HFF-Myc (cell line): ENCODE measurements around the gene FIZ1.
A peak's percentile ranks its signal among the peaks of the same experiment; 100 is the strongest.

ENCODE experiments used
- DNase-seq: peaks from one replicate; pipeline ENCODE4 v3.0.0-alpha.2; 2011; ENCODE audit warnings: low read depth; ENCODE audit errors: extremely low read depth
- H3K4me3 ChIP-seq: replicated peaks from 2 replicates; pipeline ENCODE4 v1.5.1; 2011; ENCODE audit warnings: low read depth, mild to moderate bottlenecking, control low read depth, low read length
- TF ChIP-seq, protein P1 (sequence below): IDR thresholded peaks from 2 replicates; pipeline ENCODE4 v1.5.1; 2012; ENCODE audit warnings: mild to moderate bottlenecking, low read depth, low read length, control low read depth; ENCODE audit errors: missing control alignments

Gene FIZ1

DNA sequence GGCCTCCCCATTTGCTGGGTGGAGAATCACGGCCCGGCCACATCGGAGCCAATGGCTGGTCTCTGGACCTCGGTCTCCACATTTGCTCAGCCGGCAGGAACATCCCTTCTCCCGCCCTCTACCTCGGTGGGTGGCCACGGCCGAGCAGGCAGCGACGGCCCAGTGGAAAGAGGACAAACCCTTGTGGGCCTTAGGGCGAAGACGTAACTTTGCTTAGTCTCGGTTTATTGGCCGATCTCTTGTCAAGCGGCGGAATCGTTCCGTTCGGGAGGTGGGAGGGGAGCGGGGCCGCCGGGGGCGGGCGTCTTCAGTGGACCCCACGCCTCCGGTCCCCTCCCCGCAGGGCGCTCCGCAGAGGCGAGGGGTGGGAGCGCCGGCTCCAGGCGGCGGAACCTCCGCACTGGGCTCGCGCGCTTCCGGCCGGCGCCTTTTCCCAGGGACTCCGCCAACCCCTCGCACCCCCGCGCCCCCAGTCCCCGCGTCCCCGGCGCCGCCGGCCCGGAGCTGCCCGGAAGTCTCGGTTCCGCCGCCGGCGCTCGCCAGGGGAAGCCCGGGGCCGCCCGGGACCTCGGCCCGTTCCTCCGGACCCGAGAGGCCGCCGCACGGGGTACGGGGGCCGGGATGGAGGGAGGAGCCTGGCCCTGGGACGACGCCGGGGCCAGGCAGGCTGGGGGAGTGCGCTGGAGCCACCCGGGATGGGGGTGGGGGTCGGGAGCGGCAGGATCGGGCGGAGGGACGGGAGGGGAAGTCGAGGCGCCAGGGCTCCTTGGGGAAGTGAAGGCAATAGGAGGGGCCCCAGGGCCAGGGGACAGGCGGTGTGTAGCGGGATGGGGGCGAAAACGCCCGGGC is 41.5 kb upstream of the FIZ1 start, which contains the start of gene ZNF580:
TSS of gene ZNF580 (plus strand) at position 426 of the 849 bp plus-strand sequence. CDS start 1,507 bp downstream, outside the sequence.
- DNase-seq, result no peak
- peak within 1 kb of the TSS; percentile 87 for H3K4me3 ChIP-seq
- TF ChIP-seq, protein P1, sequence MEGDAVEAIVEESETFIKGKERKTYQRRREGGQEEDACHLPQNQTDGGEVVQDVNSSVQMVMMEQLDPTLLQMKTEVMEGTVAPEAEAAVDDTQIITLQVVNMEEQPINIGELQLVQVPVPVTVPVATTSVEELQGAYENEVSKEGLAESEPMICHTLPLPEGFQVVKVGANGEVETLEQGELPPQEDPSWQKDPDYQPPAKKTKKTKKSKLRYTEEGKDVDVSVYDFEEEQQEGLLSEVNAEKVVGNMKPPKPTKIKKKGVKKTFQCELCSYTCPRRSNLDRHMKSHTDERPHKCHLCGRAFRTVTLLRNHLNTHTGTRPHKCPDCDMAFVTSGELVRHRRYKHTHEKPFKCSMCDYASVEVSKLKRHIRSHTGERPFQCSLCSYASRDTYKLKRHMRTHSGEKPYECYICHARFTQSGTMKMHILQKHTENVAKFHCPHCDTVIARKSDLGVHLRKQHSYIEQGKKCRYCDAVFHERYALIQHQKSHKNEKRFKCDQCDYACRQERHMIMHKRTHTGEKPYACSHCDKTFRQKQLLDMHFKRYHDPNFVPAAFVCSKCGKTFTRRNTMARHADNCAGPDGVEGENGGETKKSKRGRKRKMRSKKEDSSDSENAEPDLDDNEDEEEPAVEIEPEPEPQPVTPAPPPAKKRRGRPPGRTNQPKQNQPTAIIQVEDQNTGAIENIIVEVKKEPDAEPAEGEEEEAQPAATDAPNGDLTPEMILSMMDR, result no peak

DNA sequence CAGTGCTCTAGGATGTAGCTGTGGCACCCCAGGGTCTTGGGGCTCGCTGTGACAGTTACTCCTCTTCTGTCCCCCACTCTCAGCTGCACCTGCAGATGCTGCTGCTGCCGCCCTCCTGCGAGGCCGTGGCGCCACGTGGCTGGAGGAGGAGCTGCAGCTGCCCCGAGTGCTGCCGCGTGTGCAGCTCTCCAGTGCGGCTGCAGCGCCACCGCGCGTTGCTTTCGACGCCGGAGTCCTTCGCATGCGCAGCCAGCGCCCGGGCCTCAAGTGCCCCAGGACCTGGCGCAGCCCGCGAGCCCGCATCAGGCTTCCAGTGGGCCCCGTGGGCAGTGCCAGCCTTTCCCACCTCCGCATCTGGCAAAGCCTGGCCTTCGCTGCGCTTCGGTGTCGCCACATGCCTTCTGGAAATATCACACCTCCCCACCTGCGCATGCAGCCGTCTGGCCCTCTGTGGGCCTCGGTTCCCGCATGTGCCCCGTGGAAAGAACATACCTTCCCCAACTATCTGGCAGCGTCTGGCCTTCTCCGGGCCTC is 40.8 kb upstream of the FIZ1 start:
- no peak for DNase-seq
- peak overlapping the region; percentile 87 for H3K4me3 ChIP-seq
- TF ChIP-seq, protein P1, result peak; percentile 53

DNA sequence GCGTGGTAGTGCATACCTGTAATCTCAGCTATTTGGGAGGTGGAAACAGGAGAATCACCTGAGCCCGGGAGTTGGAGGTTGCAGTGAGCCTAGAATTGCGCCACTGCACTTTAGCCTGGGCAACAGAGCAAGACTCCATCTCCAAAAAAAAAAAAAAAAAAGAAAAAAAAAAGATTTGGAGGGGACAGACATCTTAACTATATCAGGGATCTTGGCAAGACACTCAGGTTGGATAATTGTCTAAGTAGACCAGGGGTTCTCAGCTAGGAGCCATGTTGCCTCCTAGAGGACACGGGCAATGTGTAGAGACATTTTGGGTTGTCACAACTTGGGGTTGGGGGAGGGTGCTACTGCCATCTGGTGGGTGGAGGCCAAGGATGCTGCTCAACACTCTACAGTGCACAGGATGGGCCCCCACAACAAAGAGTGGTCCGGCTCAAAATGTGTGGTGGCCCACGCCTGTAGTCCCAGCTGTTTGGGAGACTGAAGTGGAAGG is 39.6 kb upstream of the FIZ1 start:
- no peak for DNase-seq
- TF ChIP-seq, protein P1, result peak; percentile 67
- no peak overlapping the region for H3K4me3 ChIP-seq

DNA sequence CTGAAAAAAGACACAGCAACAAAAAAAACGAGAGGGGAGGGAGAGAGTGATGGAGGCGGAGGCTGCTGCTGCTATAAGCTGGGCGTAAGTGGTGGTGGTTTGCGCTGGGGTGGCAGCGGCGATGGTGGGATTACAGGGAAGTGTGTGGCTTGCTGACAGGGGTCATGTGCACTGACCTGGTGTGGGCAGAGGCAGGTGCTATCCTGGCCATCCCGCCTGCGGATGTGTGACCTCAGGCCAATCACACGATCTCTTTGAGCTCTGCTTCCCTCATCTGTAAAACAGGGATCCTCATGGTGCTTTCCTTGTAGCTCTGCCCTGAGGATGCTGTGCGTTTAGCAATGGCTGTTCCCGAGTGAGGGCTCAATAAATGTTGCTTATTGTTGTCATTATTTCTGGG is 38.2 kb upstream of the FIZ1 start:
- no peak overlapping the region for H3K4me3 ChIP-seq
- no peak for DNase-seq
- TF ChIP-seq, protein P1, result no peak

DNA sequence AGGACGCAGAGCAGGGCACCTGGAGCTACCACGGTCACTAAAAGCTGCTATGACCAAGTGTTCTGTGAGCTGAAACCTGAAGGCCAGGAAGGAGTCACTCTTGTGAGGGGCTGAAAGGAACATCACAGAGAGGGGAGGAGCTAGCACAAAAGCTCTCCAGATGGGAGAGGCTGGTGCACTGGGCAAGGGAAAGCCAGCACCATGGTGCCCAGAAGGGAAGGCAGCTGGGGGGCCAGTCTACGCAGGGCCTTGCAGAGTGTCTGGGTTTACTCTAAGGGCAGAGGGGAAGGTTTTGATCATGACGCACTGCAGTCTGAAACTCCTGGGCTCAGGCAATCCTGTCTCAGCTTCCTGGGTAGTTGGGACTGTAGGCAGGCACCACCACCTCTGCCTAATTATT is 37.4 kb upstream of the FIZ1 start:
- no peak for DNase-seq
- H3K4me3 ChIP-seq, result no peak overlapping the region
- TF ChIP-seq, protein P1, result no peak

DNA sequence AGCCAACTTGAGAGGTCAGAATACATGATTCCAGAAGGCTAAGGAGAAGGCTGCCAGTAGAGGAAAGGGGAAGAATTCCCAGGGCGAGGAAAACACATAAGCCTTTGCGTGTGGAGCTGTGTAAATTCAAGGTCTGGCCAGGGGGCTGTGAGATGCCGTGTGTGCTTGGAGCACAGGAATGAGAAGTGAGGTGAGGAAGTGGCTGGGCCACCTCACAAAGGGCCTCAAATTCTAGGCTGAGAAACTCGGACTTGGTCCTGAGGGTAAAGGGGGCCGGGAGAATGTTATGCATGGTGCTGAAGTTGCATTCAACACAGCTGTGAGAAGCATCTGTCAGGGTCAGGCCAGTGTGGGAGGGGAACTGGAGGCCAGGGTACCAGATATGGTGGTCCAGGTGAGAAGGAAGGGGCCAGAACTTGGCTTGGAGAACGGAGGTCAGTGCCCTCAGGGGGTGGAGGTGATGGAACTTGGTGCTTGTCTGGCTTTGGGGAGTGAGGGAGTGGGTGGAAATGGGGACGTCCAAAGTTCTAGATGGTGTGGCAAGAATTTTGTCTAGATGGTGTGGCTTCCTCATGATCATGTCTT is 36.6 kb upstream of the FIZ1 start:
- H3K4me3 ChIP-seq, result peak overlapping the region; percentile 98
- TF ChIP-seq, protein P1, result no peak
- no peak for DNase-seq
